Activated naive CD8-positive, alpha-beta T cell treated with anti-CD3 and anti-CD28 coated beads, Interleukin-2, amount 50 U/mL, for 24 hours (primary cell): Measurements from ENCODE around the gene CDKAL1.
"Not testable (repeated sequence)": the region's sequence is repeated elsewhere in the genome, so short reads cannot be mapped to it uniquely, and the experiment has no call there.

ENCODE experiments used
- ATAC-seq: fragments of 150-1000 bp; cut with Tn5 transposase; one replicate; pipeline ENCODE4 v1.10.0; 2021
- DNase-seq: peaks from one replicate; pipeline ENCODE4 v3.0.0; 2021
- H3K27ac Mint-ChIP-seq: one replicate; pipeline ENCODE4 v1.8.0; 2021; ENCODE audit warnings: mild to moderate bottlenecking, mixed read lengths
- H3K27me3 Mint-ChIP-seq: one replicate; pipeline ENCODE4 v1.8.0; 2021; ENCODE audit warnings: mixed read lengths
- H3K36me3 Mint-ChIP-seq: one replicate; pipeline ENCODE4 v1.8.0; 2021; ENCODE audit warnings: low read depth, mixed read lengths
- H3K4me1 Mint-ChIP-seq: one replicate; pipeline ENCODE4 v1.8.0; 2021; ENCODE audit warnings: mixed read lengths
- H3K4me3 Mint-ChIP-seq: one replicate; pipeline ENCODE4 v1.8.0; 2021; ENCODE audit warnings: mild to moderate bottlenecking, moderate library complexity, mixed read lengths
- H3K9me3 Mint-ChIP-seq: one replicate; pipeline ENCODE4 v1.8.0; 2021; ENCODE audit warnings: mixed read lengths

CDKAL1 gene

GRCh38 chr6:20538907-20539306 lies 4.7 kb downstream of the CDKAL1 start:
- H3K36me3 Mint-ChIP-seq = peaks cover 40% of the 10 kb centered on the region

GRCh38 chr6:20539387-20539786 lies 5.1 kb downstream of the CDKAL1 start:
- Mint-ChIP-seq H3K9me3 (no peaks in the 10 kb centered on the region), H3K27ac (no peak overlapping the region), H3K4me3 (no peak overlapping the region), H3K27me3 (no peaks in the 10 kb centered on the region), H3K36me3 (peaks cover 41% of the 10 kb centered on the region), H3K4me1 (peaks cover 58% of the 10 kb centered on the region)
- DNase-seq = no peak
- ATAC-seq = no peak

More at GRCh38 chr6:20538907-20539306, 4.7 kb downstream of the CDKAL1 start:
- no peak for ATAC-seq
- Mint-ChIP-seq H3K27me3 (peaks cover 2% of the 10 kb centered on the region), H3K4me1 (peaks cover 59% of the 10 kb centered on the region), H3K27ac (peak overlapping the region; percentile 13), H3K4me3 (no peak overlapping the region), H3K9me3 (no peaks in the 10 kb centered on the region)
- DNase-seq = no peak

GRCh38 chr6:20540683-20541082 lies 6.4 kb downstream of the CDKAL1 start:
- Mint-ChIP-seq H3K27ac (no peak overlapping the region), H3K36me3 (peaks cover 43% of the 10 kb centered on the region), H3K4me1 (peaks cover 51% of the 10 kb centered on the region), H3K4me3 (no peak overlapping the region), H3K9me3 (no peaks in the 10 kb centered on the region), H3K27me3 (no peaks in the 10 kb centered on the region)
- DNase-seq (no peak), ATAC-seq (no peak)

GRCh38 chr6:20541382-20541781 lies 7.1 kb downstream of the CDKAL1 start:
- peaks cover 48% of the 10 kb centered on the region for H3K4me1 Mint-ChIP-seq
- DNase-seq = no peak
- H3K27me3 Mint-ChIP-seq = no peaks in the 10 kb centered on the region
- no peak overlapping the region for H3K27ac Mint-ChIP-seq
- no peak for ATAC-seq
- H3K9me3 Mint-ChIP-seq = no peaks in the 10 kb centered on the region
- H3K36me3 Mint-ChIP-seq = peaks cover 46% of the 10 kb centered on the region
- H3K4me3 Mint-ChIP-seq = no peak overlapping the region

- Mint-ChIP-seq H3K4me1 (peaks cover 37% of the 10 kb centered on the region), H3K27ac (peak overlapping the region; percentile 59), H3K27me3 (no peaks in the 10 kb centered on the region), H3K9me3 (no peaks in the 10 kb centered on the region), H3K36me3 (peaks cover 53% of the 10 kb centered on the region), H3K4me3 (no peak overlapping the region)
- ATAC-seq (peak; percentile 98), DNase-seq (no peak)
Observed at GRCh38 chr6:20542927-20543602, 8.8 kb downstream of the CDKAL1 start.

GRCh38 chr6:20548264-20548663 lies 14.0 kb downstream of the CDKAL1 start:
- peaks cover 45% of the 10 kb centered on the region for H3K36me3 Mint-ChIP-seq

GRCh38 chr6:20549398-20549797 lies 15.1 kb downstream of the CDKAL1 start:
- peaks cover 46% of the 10 kb centered on the region for H3K36me3 Mint-ChIP-seq
- not testable (repeated sequence) for DNase-seq, H3K27ac Mint-ChIP-seq, ATAC-seq, H3K4me1 Mint-ChIP-seq, H3K4me3 Mint-ChIP-seq, H3K9me3 Mint-ChIP-seq, H3K27me3 Mint-ChIP-seq

More at GRCh38 chr6:20548264-20548663, 14.0 kb downstream of the CDKAL1 start:
- Mint-ChIP-seq H3K27ac (no peak overlapping the region), H3K27me3 (no peaks in the 10 kb centered on the region), H3K4me1 (peaks cover 13% of the 10 kb centered on the region), H3K4me3 (no peak overlapping the region), H3K9me3 (no peaks in the 10 kb centered on the region)
- no peak for DNase-seq
- ATAC-seq = no peak

- H3K36me3 Mint-ChIP-seq = peaks cover 16% of the 10 kb centered on the region
- ATAC-seq (no peak), DNase-seq (no peak)
- H3K4me3 Mint-ChIP-seq = no peak overlapping the region
- peaks cover 7% of the 10 kb centered on the region for H3K4me1 Mint-ChIP-seq
- no peak overlapping the region for H3K27ac Mint-ChIP-seq
- H3K27me3 Mint-ChIP-seq = no peaks in the 10 kb centered on the region
- no peaks in the 10 kb centered on the region for H3K9me3 Mint-ChIP-seq
Observed at GRCh38 chr6:20554326-20554725, 20.1 kb downstream of the CDKAL1 start.

- H3K36me3 Mint-ChIP-seq = peaks cover 16% of the 10 kb centered on the region
Observed at GRCh38 chr6:20554817-20555216, 20.6 kb downstream of the CDKAL1 start.

GRCh38 chr6:20559924-20560551 lies 25.8 kb downstream of the CDKAL1 start:
- DNase-seq (no peak), ATAC-seq (no peak)
- Mint-ChIP-seq H3K27me3 (no peaks in the 10 kb centered on the region), H3K9me3 (no peaks in the 10 kb centered on the region), H3K27ac (no peak overlapping the region), H3K36me3 (peaks cover 4% of the 10 kb centered on the region), H3K4me1 (peaks cover 18% of the 10 kb centered on the region), H3K4me3 (no peak overlapping the region)

More at GRCh38 chr6:20554817-20555216, 20.6 kb downstream of the CDKAL1 start:
- no peak overlapping the region for H3K4me3 Mint-ChIP-seq
- no peak overlapping the region for H3K27ac Mint-ChIP-seq
- H3K27me3 Mint-ChIP-seq = no peaks in the 10 kb centered on the region
- no peaks in the 10 kb centered on the region for H3K9me3 Mint-ChIP-seq
- H3K4me1 Mint-ChIP-seq = peaks cover 9% of the 10 kb centered on the region
- ATAC-seq (no peak), DNase-seq (no peak)

- no peaks in the 10 kb centered on the region for H3K9me3 Mint-ChIP-seq
- H3K27me3 Mint-ChIP-seq = no peaks in the 10 kb centered on the region
- peaks cover 24% of the 10 kb centered on the region for H3K4me1 Mint-ChIP-seq
- peaks cover 7% of the 10 kb centered on the region for H3K36me3 Mint-ChIP-seq
- ATAC-seq (no peak), DNase-seq (no peak)
- no peak overlapping the region for H3K4me3 Mint-ChIP-seq
- H3K27ac Mint-ChIP-seq = no peak overlapping the region
Observed at GRCh38 chr6:20563377-20563776, 29.1 kb downstream of the CDKAL1 start.

GRCh38 chr6:20564269-20564668 lies 30.0 kb downstream of the CDKAL1 start:
- Mint-ChIP-seq H3K27me3 (no peaks in the 10 kb centered on the region), H3K9me3 (no peaks in the 10 kb centered on the region), H3K27ac (no peak overlapping the region), H3K36me3 (peaks cover 9% of the 10 kb centered on the region), H3K4me1 (peaks cover 18% of the 10 kb centered on the region), H3K4me3 (no peak overlapping the region)
- DNase-seq (no peak), ATAC-seq (no peak)

GRCh38 chr6:20564777-20565176 lies 30.5 kb downstream of the CDKAL1 start:
- Mint-ChIP-seq H3K4me1 (peaks cover 15% of the 10 kb centered on the region), H3K27me3 (no peaks in the 10 kb centered on the region), H3K36me3 (peaks cover 10% of the 10 kb centered on the region), H3K27ac (no peak overlapping the region), H3K4me3 (no peak overlapping the region), H3K9me3 (no peaks in the 10 kb centered on the region)
- no peak for ATAC-seq
- no peak for DNase-seq

GRCh38 chr6:20565342-20565741 lies 31.1 kb downstream of the CDKAL1 start:
- ATAC-seq (no peak), DNase-seq (no peak)
- peaks cover 10% of the 10 kb centered on the region for H3K36me3 Mint-ChIP-seq
- H3K9me3 Mint-ChIP-seq = no peaks in the 10 kb centered on the region
- peaks cover 13% of the 10 kb centered on the region for H3K4me1 Mint-ChIP-seq
- H3K27ac Mint-ChIP-seq = no peak overlapping the region
- no peak overlapping the region for H3K4me3 Mint-ChIP-seq
- no peaks in the 10 kb centered on the region for H3K27me3 Mint-ChIP-seq

GRCh38 chr6:20566109-20566508 lies 31.9 kb downstream of the CDKAL1 start:
- Mint-ChIP-seq H3K9me3 (no peaks in the 10 kb centered on the region), H3K27me3 (no peaks in the 10 kb centered on the region), H3K36me3 (peaks cover 10% of the 10 kb centered on the region), H3K4me3 (no peak overlapping the region), H3K27ac (no peak overlapping the region), H3K4me1 (peaks cover 13% of the 10 kb centered on the region)
- no peak for DNase-seq
- no peak for ATAC-seq
